Stimulated activated CD8-positive, alpha-beta memory T cell treated with anti-CD3 and anti-CD28 coated beads, Interleukin-4, amount 100 ng/mL, for 1 hour (primary cell): ENCODE results near the gene TTC28.
"Not testable (repeated sequence)": the region's sequence is repeated elsewhere in the genome, so short reads cannot be mapped to it uniquely, and the experiment has no call there.

Experiments
- DNase-seq, 2 donors: peaks; one replicate each; pipeline ENCODE4 v3.0.0-alpha.2; 2020; ENCODE audit warnings: low read depth in 2 of 2, low spot score in 1 of 2

Gene TTC28

GRCh38 chr22:28604966-28605761, 74.5 kb downstream of the TTC28 start:
- no peak for DNase-seq

GRCh38 chr22:28601915-28602314, 77.7 kb downstream of the TTC28 start:
- no peak for DNase-seq

GRCh38 chr22:28600546-28601143, 79.0 kb downstream of the TTC28 start:
- DNase-seq, result no peak

GRCh38 chr22:28599693-28600092, 79.9 kb downstream of the TTC28 start:
- DNase-seq, result no peak

GRCh38 chr22:28597665-28598064, 82.0 kb downstream of the TTC28 start:
- DNase-seq, result no peak

- DNase-seq, result no peak
Observed at GRCh38 chr22:28594797-28595462, 84.7 kb downstream of the TTC28 start.

GRCh38 chr22:28594076-28594796, 85.4 kb downstream of the TTC28 start:
- no peak for DNase-seq

- no peak for DNase-seq
Observed at GRCh38 chr22:28593299-28593698, 86.3 kb downstream of the TTC28 start.

- DNase-seq, result no peak
Observed at GRCh38 chr22:28589102-28589750, 90.4 kb downstream of the TTC28 start.

- no peak for DNase-seq
Observed at GRCh38 chr22:28585324-28585723, 94.3 kb downstream of the TTC28 start.

GRCh38 chr22:28582806-28583205, 96.8 kb downstream of the TTC28 start:
- DNase-seq, result no peak

GRCh38 chr22:28581016-28581415, 98.6 kb downstream of the TTC28 start:
- no peak for DNase-seq

GRCh38 chr22:28576162-28576561, 103.5 kb downstream of the TTC28 start:
- DNase-seq, result no peak

- DNase-seq, result no peak
Observed at GRCh38 chr22:28574159-28574788, 105.4 kb downstream of the TTC28 start.

GRCh38 chr22:28570696-28571373, 108.8 kb downstream of the TTC28 start:
- no peak for DNase-seq

GRCh38 chr22:28568974-28569373, 110.7 kb downstream of the TTC28 start:
- DNase-seq, result not testable (repeated sequence)

- no peak for DNase-seq
Observed at GRCh38 chr22:28568099-28568498, 111.5 kb downstream of the TTC28 start.

- not testable (repeated sequence) for DNase-seq
Observed at GRCh38 chr22:28566920-28567499, 112.6 kb downstream of the TTC28 start.

GRCh38 chr22:28563636-28564035, 116.0 kb downstream of the TTC28 start:
- no peak for DNase-seq

GRCh38 chr22:28562324-28562723, 117.3 kb downstream of the TTC28 start:
- no peak for DNase-seq
